HepG2 (cell line): ENCODE data around the gene NUP133. TPM values are rescaled to one million over a fixed set of nuclear protein-coding genes. Genes with fewer than 3 reads are reported as not detected.

Experiments
- ATAC-seq: fragments of 200-7000 bp; cut with Tn5 transposase; 3 replicates; pipeline ENCODE4 v1.9.1; 2020; ENCODE audit warnings: mild to moderate bottlenecking, moderate library complexity
- BruUV-seq: library from RNA; stranded (reverse); fragments of 400-500 nt; replicated peaks from 2 replicates; lab custom pipeline; 2021; lab: Mats Ljungman, UMichigan
- CTCF ChIA-PET: fragments of 300-600 bp; formaldehyde crosslinking; extraction: SDS; loops from one replicate; lab custom pipeline; 2021; ENCODE audit warnings: low total read pairs, inconsistent platforms, low intra/inter-chr PET ratio; lab: Yijun Ruan, JAX
- POLR2A ChIA-PET: fragments of 350-600 bp; sonication (Branson Sonifier 250); formaldehyde crosslinking; loops from one replicate; lab custom pipeline; 2020; ENCODE audit warnings: antibody characterized with exemption, inconsistent platforms; lab: Yijun Ruan, JAX
- DNase-seq: peaks from one replicate; pipeline ENCODE4 v3.0.0-alpha.2; 2015; ENCODE audit warnings: low spot score
- FAIRE-seq: peaks from 3 replicates; lab custom pipeline; 2011; peaks lifted over from hg19 to GRCh38; lab: Jason Lieb, UNC
- H2AFZ ChIP-seq: one replicate; pipeline ENCODE4 v1.6.1; 2011; ENCODE audit warnings: low read length, inconsistent platforms
- H3K27ac ChIP-seq: fragments of 300-600 bp; 3 replicates; pipeline ENCODE4 v1.8.0; 2011; ENCODE audit warnings: mixed run types, mild to moderate bottlenecking, mixed read lengths, low read length, inconsistent platforms; ENCODE audit not compliant: insufficient read depth; ENCODE audit errors: extremely low read length
- H3K27me3 ChIP-seq, 2 experiments: fragments of 200-600 bp in 1 of 2; 2 replicates in 1 of 2; 3 replicates in 1 of 2; pipeline versions ENCODE4 v1.6.0 to v1.8.0; 2011; ENCODE audit warnings: low read length in 2 of 2, mild to moderate bottlenecking in 2 of 2, moderate library complexity in 2 of 2, inconsistent platforms in 1 of 2; ENCODE audit not compliant: insufficient read depth in 2 of 2, control insufficient read depth in 1 of 2
- H3K36me3 ChIP-seq, 2 experiments: fragments of 200-600 bp in 1 of 2; replicated peaks in 1 of 2; 2 replicates in 1 of 2; 3 replicates in 1 of 2; pipeline versions ENCODE4 v1.5.1 to v1.8.0; 2011; ENCODE audit warnings: low read length in 2 of 2, inconsistent platforms in 1 of 2; ENCODE audit not compliant: insufficient read depth in 2 of 2, control insufficient read depth in 1 of 2
- H3K4me1 ChIP-seq: 2 replicates; pipeline ENCODE4 v1.5.1; 2012; ENCODE audit warnings: low read length, inconsistent platforms; ENCODE audit not compliant: insufficient read depth
- H3K4me2 ChIP-seq: 2 replicates; pipeline ENCODE4 v1.6.0; 2011; ENCODE audit warnings: low read depth, low read length, inconsistent platforms
- H3K4me3 ChIP-seq, 3 experiments: fragments of 200-600 bp in 1 of 3; sonication (generic), shearing (Covaris generic) in 1 of 3; replicated peaks in 1 of 3; 2 replicates each; pipeline ENCODE4 v1.5.1; 2011 to 2016; ENCODE audit warnings: low read length in 3 of 3, inconsistent platforms in 2 of 3, low read depth in 2 of 3, mild to moderate bottlenecking in 2 of 3, control low read depth in 1 of 3, mixed read lengths in 1 of 3; ENCODE audit not compliant: insufficient read depth in 1 of 3
- H3K79me2 ChIP-seq: one replicate; pipeline ENCODE4 v1.6.1; 2011; ENCODE audit warnings: low read length, inconsistent platforms; ENCODE audit not compliant: insufficient read depth
- H3K9ac ChIP-seq: 2 replicates; pipeline ENCODE4 v1.6.0; 2011; ENCODE audit warnings: mild to moderate bottlenecking, low read depth, low read length, inconsistent platforms; ENCODE audit not compliant: insufficient read depth
- H3K9me3 ChIP-seq: 2 replicates; pipeline ENCODE4 v1.5.1; 2012; ENCODE audit warnings: mild to moderate bottlenecking, low read length
- H4K20me1 ChIP-seq: 2 replicates; pipeline ENCODE4 v1.6.0; 2011; ENCODE audit warnings: inconsistent platforms, mild to moderate bottlenecking, low read length, moderate library complexity; ENCODE audit not compliant: insufficient read depth
- HNRNPL ChIP-seq: fragments of 200-400 bp; formaldehyde crosslinking; IDR thresholded peaks from 2 replicates; pipeline ENCODE4 v1.6.1; 2017; ENCODE audit warnings: mild to moderate bottlenecking, low read depth, low read length
- MYPOP ChIP-seq: sonication (generic); formaldehyde crosslinking; IDR thresholded peaks from 2 replicates; pipeline ENCODE4 v1.8.1; 2023; ENCODE audit warnings: mild to moderate bottlenecking, moderate library complexity, missing genetic modification reagents
- ONECUT2 ChIP-seq: sonication (generic); formaldehyde crosslinking; IDR thresholded peaks from 2 replicates; pipeline ENCODE4 v1.4.0; 2020; ENCODE audit warnings: missing genetic modification reagents
- PRPF4 ChIP-seq: fragments of 200-400 bp; formaldehyde crosslinking; IDR thresholded peaks from 2 replicates; pipeline ENCODE4 v1.6.1; 2016; ENCODE audit warnings: low read length, low read depth; ENCODE audit not compliant: poor library complexity, severe bottlenecking
- WGBS: methylation state at CpG from one replicate; pipeline ENCODE4 v1.1.6; 2017; ENCODE audit warnings: low lambda C conversion rate; 5-methylcytosine and 5-hydroxymethylcytosine counted together
- in situ Hi-C: cut with HindIII; loops from 2 replicates; pipeline ENCODE4 v1.10.0; 2017; ENCODE audit warnings: low pct_unique_long_range_greater_than_20kb; ENCODE audit not compliant: extremely low pct_ligation_motif_present
- intact Hi-C: fragments of 100-400 bp; cut with micrococcal nuclease; formaldehyde crosslinking; loops from one replicate; pipeline ENCODE4 v1.10.0; 2022; ENCODE audit not compliant: unreplicated experiment
- polyA plus RNA-seq, 8 experiments: library from polyadenylated mRNA; depleted of rRNA in 3 of 8; stranded (reverse) in 7 of 8; unstranded in 1 of 8; fragments of >200 nt; fragmentation: Illumina TruSeq in 4 of 8; extraction: Trizol in 4 of 8; gene quantifications; 2 replicates each; pipeline versions ENCODE4 v1.2.1 to v1.2.3, GENCODE V29; 2011 to 2016; ENCODE audit warnings: low read depth in 4 of 8, missing spikeins in 1 of 8, mixed read lengths in 1 of 8; ENCODE audit not compliant: insufficient read depth in 1 of 8
- total RNA-seq, 5 experiments: library from RNA; depleted of rRNA; stranded (reverse); fragments of >200 nt; fragmentation: Illumina TruSeq; extraction: Trizol; gene quantifications; 2 replicates each; pipeline ENCODE4 v1.2.3, GENCODE V29; 2016; ENCODE audit warnings: low read depth in 1 of 5
- TF ChIP-seq, protein P1 (sequence below): sonication (generic); formaldehyde crosslinking; IDR thresholded peaks from 2 replicates; pipeline ENCODE4 v1.5.1; 2020; ENCODE audit warnings: mild to moderate bottlenecking, missing genetic modification reagents, moderate library complexity

NUP133 gene
- total and polyA plus RNA-seq, 2 of the 13 experiments (the other 11 are each of a cell fraction or from before 2014, with no cell fraction given): 17.7 to 45.6 TPM

- TF ChIP-seq, protein P1, sequence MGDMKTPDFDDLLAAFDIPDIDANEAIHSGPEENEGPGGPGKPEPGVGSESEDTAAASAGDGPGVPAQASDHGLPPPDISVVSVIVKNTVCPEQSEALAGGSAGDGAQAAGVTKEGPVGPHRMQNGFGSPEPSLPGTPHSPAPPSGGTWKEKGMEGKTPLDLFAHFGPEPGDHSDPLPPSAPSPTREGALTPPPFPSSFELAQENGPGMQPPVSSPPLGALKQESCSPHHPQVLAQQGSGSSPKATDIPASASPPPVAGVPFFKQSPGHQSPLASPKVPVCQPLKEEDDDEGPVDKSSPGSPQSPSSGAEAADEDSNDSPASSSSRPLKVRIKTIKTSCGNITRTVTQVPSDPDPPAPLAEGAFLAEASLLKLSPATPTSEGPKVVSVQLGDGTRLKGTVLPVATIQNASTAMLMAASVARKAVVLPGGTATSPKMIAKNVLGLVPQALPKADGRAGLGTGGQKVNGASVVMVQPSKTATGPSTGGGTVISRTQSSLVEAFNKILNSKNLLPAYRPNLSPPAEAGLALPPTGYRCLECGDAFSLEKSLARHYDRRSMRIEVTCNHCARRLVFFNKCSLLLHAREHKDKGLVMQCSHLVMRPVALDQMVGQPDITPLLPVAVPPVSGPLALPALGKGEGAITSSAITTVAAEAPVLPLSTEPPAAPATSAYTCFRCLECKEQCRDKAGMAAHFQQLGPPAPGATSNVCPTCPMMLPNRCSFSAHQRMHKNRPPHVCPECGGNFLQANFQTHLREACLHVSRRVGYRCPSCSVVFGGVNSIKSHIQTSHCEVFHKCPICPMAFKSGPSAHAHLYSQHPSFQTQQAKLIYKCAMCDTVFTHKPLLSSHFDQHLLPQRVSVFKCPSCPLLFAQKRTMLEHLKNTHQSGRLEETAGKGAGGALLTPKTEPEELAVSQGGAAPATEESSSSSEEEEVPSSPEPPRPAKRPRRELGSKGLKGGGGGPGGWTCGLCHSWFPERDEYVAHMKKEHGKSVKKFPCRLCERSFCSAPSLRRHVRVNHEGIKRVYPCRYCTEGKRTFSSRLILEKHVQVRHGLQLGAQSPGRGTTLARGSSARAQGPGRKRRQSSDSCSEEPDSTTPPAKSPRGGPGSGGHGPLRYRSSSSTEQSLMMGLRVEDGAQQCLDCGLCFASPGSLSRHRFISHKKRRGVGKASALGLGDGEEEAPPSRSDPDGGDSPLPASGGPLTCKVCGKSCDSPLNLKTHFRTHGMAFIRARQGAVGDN (CRISPR knock-in tag): 0 out of 2 replicates have a peak, but pooled peaks have one; percentile 5
- TF ChIP-seq MYPOP (no peak; the same call in 1 of the 2 replicates), HNRNPL (0 out of 2 replicates have a peak, but pooled peaks have one; percentile 3), ONECUT2 (CRISPR knock-in tag) (no peak), PRPF4 (no peak)
- Histone ChIP-seq H2AFZ (no peak overlapping the region), H3K9me3 (no peaks in the 10 kb centered on the region), H4K20me1 (no peaks in the 10 kb centered on the region), H3K4me3 (peak overlapping the region in 2 of 3 experiments; percentile 19 to 64; a peak in 1 of 6 replicates), H3K27me3 (peaks cover 2 to 8% of the 10 kb centered on the region in 2 experiments; a peak in 3 of 5 replicates), H3K9ac (no peak overlapping the region), H3K27ac (no peak overlapping the region), H3K79me2 (no peaks in the 10 kb centered on the region), H3K36me3 (no peaks in the 10 kb centered on the region), H3K4me1 (peaks cover 66% of the 10 kb centered on the region), H3K4me2 (peak overlapping the region; percentile 88)
- 48% methylated on average over 5 of the region's 9 CpGs for WGBS
- intact Hi-C loops: no loop called here
- in situ Hi-C loops: no loop called here
- no TSS peak for BruUV-seq
- FAIRE-seq (no peak), ATAC-seq (0 out of 3 replicates have a peak, but pooled peaks have one; percentile 3), DNase-seq (no peak)
- POLR2A ChIA-PET: interaction anchor here (1.1 to 2.5 kb wide), 4 partner anchors 68 to 140 kb away, joined by 3 to 6 read pairs (median 5); partner anchors contain the start of genes CCSAP and RAB4A
- CTCF ChIA-PET: no interaction called here
These were observed 97.8 kb downstream of the NUP133 start for GRCh38 chr1:229410370-229410691.
